Activated CD8-positive, alpha-beta memory T cell treated with anti-CD3 and anti-CD28 coated beads, Interleukin-2, amount 50 U/mL, for 1 hour (primary cell): ENCODE measurements around the gene UTF1.

ENCODE experiments used
- DNase-seq: peaks from one replicate; pipeline ENCODE4 v3.0.0-alpha.2; 2020; ENCODE audit errors: extremely low read depth

Gene UTF1

GRCh38 chr10:133247681-133248333, 17.8 kb downstream of the UTF1 start:
- no peak for DNase-seq

GRCh38 chr10:133248334-133248715, 18.3 kb downstream of the UTF1 start:
- no peak for DNase-seq

GRCh38 chr10:133249094-133249780, 19.2 kb downstream of the UTF1 start:
- DNase-seq: no peak

GRCh38 chr10:133249975-133250754, 20.1 kb downstream of the UTF1 start:
- DNase-seq: no peak

- no peak for DNase-seq
These were observed 21.6 kb downstream of the UTF1 start for GRCh38 chr10:133251388-133252222.

- no peak for DNase-seq
These were observed 22.2 kb downstream of the UTF1 start for GRCh38 chr10:133252223-133252552.

GRCh38 chr10:133253361-133253955, 23.4 kb downstream of the UTF1 start:
- DNase-seq: no peak

GRCh38 chr10:133254421-133255120, 24.6 kb downstream of the UTF1 start:
- DNase-seq: no peak

- no peak for DNase-seq
These were observed 25.3 kb downstream of the UTF1 start for GRCh38 chr10:133255323-133255722.

- DNase-seq: no peak
These were observed 27.6 kb downstream of the UTF1 start for GRCh38 chr10:133257489-133258065.

- DNase-seq: no peak
These were observed 28.2 kb downstream of the UTF1 start for GRCh38 chr10:133258066-133258817.

GRCh38 chr10:133258818-133259601, 29.0 kb downstream of the UTF1 start:
- peak; percentile 83 for DNase-seq

- DNase-seq: no peak
These were observed 29.6 kb downstream of the UTF1 start for GRCh38 chr10:133259602-133259989.

- peak; percentile 57 for DNase-seq
These were observed 31.1 kb downstream of the UTF1 start for GRCh38 chr10:133260895-133261725.

- peak; percentile 54 for DNase-seq
These were observed 31.8 kb downstream of the UTF1 start for GRCh38 chr10:133261726-133262325.

- DNase-seq: no peak
These were observed 32.7 kb downstream of the UTF1 start for GRCh38 chr10:133262696-133263095.

GRCh38 chr10:133263674-133264073, 33.7 kb downstream of the UTF1 start:
- DNase-seq: no peak

- no peak for DNase-seq
These were observed 34.4 kb downstream of the UTF1 start for GRCh38 chr10:133264461-133264860.
